Esophagus squamous epithelium (tissue), 4 donors: ENCODE measurements around the gene TET1.

ENCODE experiments used
- POLR2A ChIP-seq, 4 donors: fragments of 450-650 bp; IDR thresholded peaks; one replicate each; pipeline ENCODE4 v1.6.1; 2017; ENCODE audit warnings: antibody characterized with exemption in 4 of 4, mild to moderate bottlenecking in 4 of 4, moderate library complexity in 3 of 4
- TF ChIP-seq, protein P1 (sequence below), 6 experiments: fragments of 450-650 bp in 4 of 6; fragments of 200-600 bp in 2 of 6; sonication (generic) in 2 of 6; IDR thresholded peaks; one replicate each; pipeline ENCODE4 v1.5.1; 2016 to 2019; ENCODE audit warnings: antibody characterized with exemption in 6 of 6, mild to moderate bottlenecking in 4 of 6, moderate library complexity in 4 of 6

DNA sequence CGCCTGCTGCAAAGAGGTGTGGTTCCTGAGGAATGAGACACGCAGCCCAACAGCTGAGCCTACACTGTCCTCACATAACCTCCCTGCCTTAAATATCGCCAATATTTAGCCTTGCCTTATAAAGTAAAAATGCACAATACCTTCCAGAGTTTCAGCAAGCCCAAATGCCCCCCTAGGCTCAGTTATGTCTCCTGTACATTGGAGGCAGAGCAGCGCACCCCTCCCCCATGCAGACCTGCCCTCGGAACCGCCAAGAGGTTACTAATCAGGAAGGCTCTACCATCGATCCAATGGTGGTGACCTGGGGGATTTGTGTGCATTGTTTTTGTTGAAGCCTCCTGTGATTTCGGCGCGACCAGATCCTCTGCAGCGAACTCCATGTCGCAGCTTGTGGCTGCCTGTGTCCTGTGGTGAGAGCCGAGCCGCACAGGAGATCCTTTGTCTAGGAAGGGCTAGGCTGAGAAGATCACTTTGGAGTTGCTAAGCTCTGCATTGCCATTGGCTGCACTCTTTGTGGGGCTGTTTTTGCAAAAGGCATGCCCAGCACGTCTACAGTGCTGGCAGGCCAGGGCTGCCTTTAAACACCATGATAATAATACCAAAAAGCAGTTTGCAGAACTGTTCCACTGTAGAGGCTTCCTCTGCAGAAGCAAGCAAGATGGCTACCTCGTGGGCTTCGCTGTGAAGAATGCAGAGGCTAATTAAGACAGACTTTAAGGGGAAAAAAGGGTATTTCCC is 40.1 kb downstream of the TET1 start:
- TF ChIP-seq, protein P1, sequence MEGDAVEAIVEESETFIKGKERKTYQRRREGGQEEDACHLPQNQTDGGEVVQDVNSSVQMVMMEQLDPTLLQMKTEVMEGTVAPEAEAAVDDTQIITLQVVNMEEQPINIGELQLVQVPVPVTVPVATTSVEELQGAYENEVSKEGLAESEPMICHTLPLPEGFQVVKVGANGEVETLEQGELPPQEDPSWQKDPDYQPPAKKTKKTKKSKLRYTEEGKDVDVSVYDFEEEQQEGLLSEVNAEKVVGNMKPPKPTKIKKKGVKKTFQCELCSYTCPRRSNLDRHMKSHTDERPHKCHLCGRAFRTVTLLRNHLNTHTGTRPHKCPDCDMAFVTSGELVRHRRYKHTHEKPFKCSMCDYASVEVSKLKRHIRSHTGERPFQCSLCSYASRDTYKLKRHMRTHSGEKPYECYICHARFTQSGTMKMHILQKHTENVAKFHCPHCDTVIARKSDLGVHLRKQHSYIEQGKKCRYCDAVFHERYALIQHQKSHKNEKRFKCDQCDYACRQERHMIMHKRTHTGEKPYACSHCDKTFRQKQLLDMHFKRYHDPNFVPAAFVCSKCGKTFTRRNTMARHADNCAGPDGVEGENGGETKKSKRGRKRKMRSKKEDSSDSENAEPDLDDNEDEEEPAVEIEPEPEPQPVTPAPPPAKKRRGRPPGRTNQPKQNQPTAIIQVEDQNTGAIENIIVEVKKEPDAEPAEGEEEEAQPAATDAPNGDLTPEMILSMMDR (IDR thresholded peaks at IDR 0.05): no peak
- peak in 1 of 4 donors; percentile 16 for TF ChIP-seq POLR2A (IDR thresholded peaks at IDR 0.05)
